Transverse colon (tissue), 4 donors: ENCODE data around the gene PLAGL2. TPM values are rescaled to one million over a fixed set of nuclear protein-coding genes. Genes with fewer than 3 reads are reported as not detected.
A peak's percentile ranks its signal among the peaks of the same experiment; 100 is the strongest.

ENCODE experiments used
- DNase-seq: peaks from one replicate; pipeline ENCODE4 v3.0.0-alpha.2; 2019
- H3K27ac ChIP-seq, 4 donors: fragments of 200-600 bp; sonication (generic); 2 replicates each; pipeline ENCODE4 v1.5.1; 2016 to 2018; ENCODE audit warnings: inconsistent platforms in 4 of 4
- H3K27me3 ChIP-seq: fragments of 200-600 bp; sonication (generic); 2 replicates; pipeline ENCODE4 v1.5.1; 2017; ENCODE audit warnings: inconsistent platforms
- H3K36me3 ChIP-seq, 4 donors: fragments of 200-600 bp; sonication (generic); 2 replicates each; pipeline ENCODE4 v1.5.1; 2017 to 2019; ENCODE audit warnings: inconsistent platforms in 4 of 4
- H3K4me1 ChIP-seq, 4 donors: fragments of 200-600 bp; sonication (generic); 2 replicates each; pipeline ENCODE4 v1.5.1; 2017 to 2020; ENCODE audit warnings: inconsistent platforms in 4 of 4
- H3K4me3 ChIP-seq, 4 donors: fragments of 200-600 bp; sonication (generic); 1 replicate in 1 of 4; 2 replicates in 3 of 4; pipeline versions ENCODE4 v1.5.1 to v1.6.1; 2017 to 2019; ENCODE audit warnings: inconsistent platforms in 4 of 4
- H3K9me3 ChIP-seq, 2 donors: fragments of 200-600 bp; sonication (generic); 2 replicates each; pipeline ENCODE4 v1.5.1; 2017 to 2019; ENCODE audit warnings: inconsistent platforms in 2 of 2
- CTCF ChIP-seq, 5 experiments: fragments of 200-600 bp in 3 of 5; fragments of 450-650 bp in 2 of 5; sonication (generic) in 3 of 5; IDR thresholded peaks; 1 replicate in 2 of 5; 2 replicates in 3 of 5; pipeline ENCODE4 v1.5.1; 2016 to 2017; ENCODE audit warnings: antibody characterized with exemption in 5 of 5, inconsistent platforms in 3 of 5, mild to moderate bottlenecking in 2 of 5, moderate library complexity in 1 of 5
- EP300 ChIP-seq: sonication (generic); formaldehyde crosslinking; IDR thresholded peaks from one replicate; pipeline ENCODE4 v1.6.1; 2017; ENCODE audit warnings: antibody characterized with exemption, low read depth
- POLR2A ChIP-seq: fragments of 450-650 bp; IDR thresholded peaks from one replicate; pipeline ENCODE4 v1.6.1; 2016; ENCODE audit warnings: antibody characterized with exemption, mild to moderate bottlenecking, moderate library complexity
- POLR2AphosphoS5 ChIP-seq, 3 donors: sonication (generic); formaldehyde crosslinking; IDR thresholded peaks; one replicate each; pipeline ENCODE4 v1.6.1; 2016; ENCODE audit warnings: antibody characterized with exemption in 3 of 3
- WGBS, 2 donors: methylation state at CpG; one replicate each; pipeline ENCODE4 v1.1.5; 2018; ENCODE audit warnings: low coverage in 1 of 2; 5-methylcytosine and 5-hydroxymethylcytosine counted together
- in situ Hi-C, 4 donors: fragments of 200-750 bp; cut with MboI; loops; one replicate each; pipeline versions ENCODE4 v1.15.0 to v1.15.1; 2017; ENCODE audit warnings: low sequenced_read_pairs in 3 of 4, low pct_ligation_motif_present in 1 of 4, low pct_unique_long_range_greater_than_20kb in 1 of 4
- intact Hi-C: fragments of 100-400 bp; cut with DNase I; formaldehyde crosslinking; loops from one replicate; pipeline ENCODE4 v1.15.1; 2023; ENCODE audit warnings: low total_unique reads
- total RNA-seq, 4 donors: library from RNA; depleted of rRNA; stranded (reverse); fragments of >200 nt; gene quantifications; one replicate each; pipeline ENCODE4 v1.1.0, GENCODE V29; 2016

PLAGL2 gene
- total RNA-seq, 4 donors from 2014 or later = 6.6 to 24.9 (median 11.8) TPM

GRCh38 chr20:32241807-32242206 is 34.3 kb upstream of the PLAGL2 start:
- in situ Hi-C loops (no loop called here), intact Hi-C loops (no loop called here)
- Histone ChIP-seq H3K4me3 (no peak overlapping the region), H3K27me3 (no peaks in the 10 kb centered on the region), H3K27ac (no peak overlapping the region), H3K4me1 (peaks cover 0 to 10% (median 2%) of the 10 kb centered on the region in 4 donors), H3K9me3 (no peaks in the 10 kb centered on the region), H3K36me3 (no peaks in the 10 kb centered on the region)
- TF ChIP-seq POLR2AphosphoS5 (IDR thresholded peaks at IDR 0.05) (no peak), POLR2A (no peak), EP300 (no peak), CTCF (IDR thresholded peaks at IDR 0.05) (no peak)
- no peak for DNase-seq
- WGBS, 2 donors = 94% methylated on average over 4 of the region's 4 CpGs; no CpG with 5 or more reads in 1 of the 2 donors

DNA sequence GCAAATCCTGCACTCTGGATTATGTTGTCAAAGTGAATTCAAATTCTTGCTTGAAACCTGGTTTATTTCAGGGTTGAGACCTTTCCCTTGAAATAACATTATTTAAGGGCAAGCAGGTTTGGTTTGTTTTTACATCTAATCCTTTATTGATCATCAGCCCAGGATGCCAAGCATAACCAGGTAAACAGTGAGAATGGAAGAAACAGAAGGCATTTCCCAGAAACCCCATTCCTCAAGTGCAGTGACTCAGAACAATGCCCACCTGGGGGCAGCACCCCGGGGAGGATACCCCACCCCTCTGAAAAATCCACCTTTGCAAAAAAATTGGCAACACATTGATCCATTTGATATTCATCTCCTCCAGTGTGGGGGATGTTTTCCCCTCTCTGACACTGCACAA is 32.7 kb upstream of the PLAGL2 start:
- intact Hi-C loops = no loop called here
- 14% methylated on average over 1 of the region's 1 CpG; no CpG with 5 or more reads in 1 of the 2 donors for WGBS, 2 donors
- in situ Hi-C loops = no loop called here
- TF ChIP-seq EP300 (no peak), CTCF (IDR thresholded peaks at IDR 0.05) (no peak), POLR2A (no peak), POLR2AphosphoS5 (IDR thresholded peaks at IDR 0.05) (no peak)
- Histone ChIP-seq H3K4me3 (no peak overlapping the region), H3K27ac (no peak overlapping the region), H3K4me1 (peaks cover 7 to 26% (median 15%) of the 10 kb centered on the region in 4 donors), H3K27me3 (no peaks in the 10 kb centered on the region), H3K36me3 (no peaks in the 10 kb centered on the region), H3K9me3 (no peaks in the 10 kb centered on the region)
- no peak for DNase-seq

DNA sequence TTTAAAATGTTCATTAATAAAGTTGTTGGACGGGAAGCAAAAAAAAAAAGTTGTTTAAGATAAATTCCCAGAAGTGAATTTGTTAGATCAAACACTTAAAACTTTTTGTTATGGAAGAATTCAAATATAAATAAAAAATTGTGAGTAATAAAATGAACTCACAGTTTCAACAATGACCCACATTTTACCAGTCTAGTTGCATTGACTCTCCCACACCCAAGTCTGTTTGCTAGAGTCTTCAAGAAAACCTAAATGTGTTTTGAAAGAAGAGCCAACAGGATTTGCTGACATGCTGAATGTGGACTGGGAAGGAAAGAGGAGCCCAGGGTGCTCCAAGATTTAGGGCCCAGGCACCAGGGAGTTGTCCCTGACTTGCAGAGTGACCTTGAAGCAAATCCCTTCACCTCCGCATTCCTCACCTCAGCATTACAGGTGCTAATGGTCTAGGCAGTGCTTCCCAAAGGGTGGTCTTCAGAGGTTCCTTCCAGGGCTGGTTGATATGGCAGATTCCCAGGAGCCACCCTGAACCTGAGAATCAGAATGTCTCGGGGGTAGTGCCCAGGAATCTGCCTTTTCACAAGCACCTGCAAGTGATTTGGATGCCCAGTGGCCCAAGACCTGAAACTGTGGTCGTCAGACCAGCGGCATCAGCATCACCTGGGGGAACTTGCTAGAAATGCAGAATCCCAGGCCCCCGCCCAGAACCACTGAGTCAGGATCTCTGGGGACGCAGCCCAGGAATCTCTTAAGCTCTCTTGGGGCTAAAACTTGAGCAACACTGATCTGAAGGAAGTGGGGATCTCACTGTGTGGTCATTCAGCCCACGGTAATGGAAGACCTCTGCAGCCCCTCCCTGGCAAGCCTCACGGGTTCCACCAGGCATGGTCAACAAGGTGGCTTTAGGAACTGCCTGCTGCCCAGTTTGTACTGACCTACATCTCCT is 31.2 kb upstream of the PLAGL2 start:
- TF ChIP-seq POLR2A (no peak), POLR2AphosphoS5 (IDR thresholded peaks at IDR 0.05) (no peak), EP300 (no peak), CTCF (IDR thresholded peaks at IDR 0.05) (no peak)
- Histone ChIP-seq H3K9me3 (no peaks in the 10 kb centered on the region), H3K27ac (no peak overlapping the region), H3K4me1 (peaks cover 7 to 27% (median 15%) of the 10 kb centered on the region in 4 donors), H3K36me3 (peaks cover 0 to 6% (median 0%) of the 10 kb centered on the region in 4 donors), H3K27me3 (no peaks in the 10 kb centered on the region), H3K4me3 (no peak overlapping the region)
- DNase-seq = no peak
- intact Hi-C loops (no loop called here), in situ Hi-C loops (no loop called here)
- 83 to 84% methylated on average over 3 to 9 of the region's 9 CpGs for WGBS, 2 donors

DNA sequence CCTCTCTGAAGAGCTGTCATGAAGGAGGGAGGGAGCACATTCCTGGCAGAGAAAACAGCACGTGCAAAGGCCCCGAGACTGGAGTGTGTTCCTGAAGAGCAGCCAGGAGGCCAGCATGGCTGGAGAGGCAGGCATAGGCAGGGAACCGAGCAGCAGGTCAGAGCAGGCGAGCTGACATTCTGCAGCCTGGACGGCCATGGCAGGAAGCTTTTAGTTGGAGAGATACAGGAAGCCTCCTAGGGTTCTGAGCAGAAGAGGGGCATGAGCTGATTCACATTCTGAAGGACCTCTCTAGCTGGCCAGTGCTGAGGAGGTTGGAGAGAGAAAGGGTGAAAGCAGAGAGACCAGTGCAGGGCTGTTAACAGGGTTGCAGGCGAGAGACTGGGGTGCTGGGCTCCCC is 29.9 kb upstream of the PLAGL2 start:
- WGBS, 2 donors = 79 to 84% methylated on average over 3 to 6 of the region's 6 CpGs
- Histone ChIP-seq H3K36me3 (peaks cover 0 to 18% (median 3%) of the 10 kb centered on the region in 4 donors), H3K27me3 (no peaks in the 10 kb centered on the region), H3K9me3 (no peaks in the 10 kb centered on the region), H3K27ac (peak overlapping the region in 1 of 4 donors; percentile 77), H3K4me3 (no peak overlapping the region), H3K4me1 (peaks cover 7 to 27% (median 15%) of the 10 kb centered on the region in 4 donors)
- DNase-seq = no peak
- intact Hi-C loops = no loop called here
- no peak for TF ChIP-seq EP300
- no peak for TF ChIP-seq CTCF (IDR thresholded peaks at IDR 0.05)
- TF ChIP-seq POLR2AphosphoS5 (IDR thresholded peaks at IDR 0.05) = no peak
- no peak for TF ChIP-seq POLR2A
- in situ Hi-C loops = no loop called here
